Muscle layer of duodenum (tissue), 2 donors: Measurements from ENCODE around the gene ATP1A4.
"Not testable (repeated sequence)": the region's sequence is repeated elsewhere in the genome, so short reads cannot be mapped to it uniquely, and the experiment has no call there.

Source experiments
- H3K27ac ChIP-seq: one replicate; pipeline ENCODE4 v1.7.0; 2013; ENCODE audit warnings: mild to moderate bottlenecking, low read length
- H3K27me3 ChIP-seq: one replicate; pipeline ENCODE4 v1.7.0; 2013; ENCODE audit warnings: low read depth, mild to moderate bottlenecking, control low read depth, low read length
- H3K36me3 ChIP-seq, 2 donors: one replicate each; pipeline ENCODE4 v1.7.0; 2013; ENCODE audit warnings: low read length in 2 of 2, control low read depth in 1 of 2, mild to moderate bottlenecking in 1 of 2; ENCODE audit not compliant: insufficient read depth in 2 of 2, control insufficient read depth in 1 of 2
- H3K4me1 ChIP-seq, 2 donors: one replicate each; pipeline ENCODE4 v1.7.0; 2013; ENCODE audit warnings: low read length in 2 of 2, mild to moderate bottlenecking in 2 of 2, control low read depth in 1 of 2, moderate library complexity in 1 of 2; ENCODE audit not compliant: insufficient read depth in 2 of 2, control insufficient read depth in 1 of 2
- H3K4me3 ChIP-seq, 2 donors: one replicate each; pipeline ENCODE4 v1.7.0; 2013; ENCODE audit warnings: low read length in 2 of 2, low read depth in 1 of 2, mild to moderate bottlenecking in 1 of 2
- H3K9me3 ChIP-seq, 2 donors: one replicate each; pipeline ENCODE4 v1.7.0; 2013; ENCODE audit warnings: low read length in 2 of 2, control low read depth in 1 of 2, mild to moderate bottlenecking in 1 of 2; ENCODE audit not compliant: control insufficient read depth in 1 of 2
- donor health status: healthy.

The ATP1A4 gene

GRCh38 chr1:160151303-160151702, at the start of gene ATP1A4:
TSS of gene ATP1A4 (plus strand) at chr1:160151603. CDS start at chr1:160152041, 438 bp downstream.
- Histone ChIP-seq H3K4me1 (no peaks in the 10 kb centered on the region), H3K4me3 (no peak within 1 kb of the TSS), H3K9me3 (no peaks in the 10 kb centered on the region), H3K36me3 (no peaks in the 10 kb centered on the region), H3K27me3 (no peaks in the 10 kb centered on the region), H3K27ac (no peak within 1 kb of the TSS)

- no peaks in the 10 kb centered on the region for H3K36me3 ChIP-seq
- H3K27ac ChIP-seq: peak overlapping the region; percentile 16
- peak overlapping the region in 1 of 2 donors; percentile 24 for H3K4me3 ChIP-seq
- H3K4me1 ChIP-seq: peaks cover 26 to 55% of the 10 kb centered on the region in 2 donors
- no peaks in the 10 kb centered on the region for H3K9me3 ChIP-seq
- no peaks in the 10 kb centered on the region for H3K27me3 ChIP-seq
These were observed 49.5 kb upstream of the ATP1A4 start for GRCh38 chr1:160101717-160102522.

- H3K4me1 ChIP-seq: peaks cover 16 to 45% of the 10 kb centered on the region in 2 donors
- no peaks in the 10 kb centered on the region for H3K36me3 ChIP-seq
- H3K9me3 ChIP-seq: no peaks in the 10 kb centered on the region
- H3K4me3 ChIP-seq: no peak overlapping the region
- no peaks in the 10 kb centered on the region for H3K27me3 ChIP-seq
- H3K27ac ChIP-seq: no peak overlapping the region
These were observed 47.6 kb upstream of the ATP1A4 start for GRCh38 chr1:160103658-160104408.

GRCh38 chr1:160104486-160104885, 46.9 kb upstream of the ATP1A4 start:
- Histone ChIP-seq H3K36me3 (no peaks in the 10 kb centered on the region), H3K9me3 (no peaks in the 10 kb centered on the region), H3K4me3 (no peak overlapping the region), H3K4me1 (peaks cover 16 to 41% of the 10 kb centered on the region in 2 donors), H3K27ac (no peak overlapping the region), H3K27me3 (no peaks in the 10 kb centered on the region)

GRCh38 chr1:160105155-160105554, 46.2 kb upstream of the ATP1A4 start:
- H3K27ac ChIP-seq: no peak overlapping the region
- H3K4me3 ChIP-seq: no peak overlapping the region
- H3K27me3 ChIP-seq: no peaks in the 10 kb centered on the region
- peaks cover 16 to 42% of the 10 kb centered on the region in 2 donors for H3K4me1 ChIP-seq
- no peaks in the 10 kb centered on the region for H3K36me3 ChIP-seq
- H3K9me3 ChIP-seq: no peaks in the 10 kb centered on the region

GRCh38 chr1:160107512-160107911, 43.9 kb upstream of the ATP1A4 start:
- Histone ChIP-seq H3K27ac (no peak overlapping the region), H3K4me1 (peaks cover 8 to 35% of the 10 kb centered on the region in 2 donors), H3K27me3 (no peaks in the 10 kb centered on the region), H3K9me3 (no peaks in the 10 kb centered on the region), H3K4me3 (no peak overlapping the region), H3K36me3 (no peaks in the 10 kb centered on the region)

GRCh38 chr1:160108888-160109662, 42.3 kb upstream of the ATP1A4 start:
- Histone ChIP-seq H3K4me1 (peaks cover 7 to 31% of the 10 kb centered on the region in 2 donors), H3K27ac (no peak overlapping the region), H3K27me3 (no peaks in the 10 kb centered on the region), H3K4me3 (no peak overlapping the region), H3K9me3 (no peaks in the 10 kb centered on the region), H3K36me3 (no peaks in the 10 kb centered on the region)

GRCh38 chr1:160109686-160110085, 41.7 kb upstream of the ATP1A4 start:
- H3K27me3 ChIP-seq: no peaks in the 10 kb centered on the region
- peaks cover under 1 to 29% of the 10 kb centered on the region in 2 donors for H3K4me1 ChIP-seq
- no peak overlapping the region for H3K27ac ChIP-seq
- no peaks in the 10 kb centered on the region for H3K36me3 ChIP-seq
- no peak overlapping the region for H3K4me3 ChIP-seq
- H3K9me3 ChIP-seq: no peaks in the 10 kb centered on the region

GRCh38 chr1:160111462-160111861, 39.9 kb upstream of the ATP1A4 start:
- H3K4me1 ChIP-seq: peaks cover 0 to 35% of the 10 kb centered on the region in 2 donors
- H3K27ac ChIP-seq: not testable (repeated sequence)

GRCh38 chr1:160112357-160112756, 39.0 kb upstream of the ATP1A4 start:
- Histone ChIP-seq H3K36me3 (no peaks in the 10 kb centered on the region), H3K27ac (no peak overlapping the region), H3K9me3 (no peaks in the 10 kb centered on the region), H3K27me3 (peaks cover 5% of the 10 kb centered on the region), H3K4me3 (no peak overlapping the region), H3K4me1 (peaks cover 0 to 38% of the 10 kb centered on the region in 2 donors)

More at GRCh38 chr1:160111462-160111861, 39.9 kb upstream of the ATP1A4 start:
- not testable (repeated sequence) for H3K9me3 ChIP-seq, H3K4me3 ChIP-seq, H3K27me3 ChIP-seq, H3K36me3 ChIP-seq

GRCh38 chr1:160113407-160113806, 38.0 kb upstream of the ATP1A4 start:
- H3K27ac ChIP-seq: no peak overlapping the region
- no peaks in the 10 kb centered on the region for H3K36me3 ChIP-seq
- H3K27me3 ChIP-seq: peaks cover 6% of the 10 kb centered on the region
- peaks cover 0 to 48% of the 10 kb centered on the region in 2 donors for H3K4me1 ChIP-seq
- no peaks in the 10 kb centered on the region for H3K9me3 ChIP-seq
- H3K4me3 ChIP-seq: no peak overlapping the region
